ENCODE results near the gene ITCH.
"Not testable (repeated sequence)": the region's sequence is repeated elsewhere in the genome, so short reads cannot be mapped to it uniquely, and the experiment has no call there.

The ITCH gene

DNA sequence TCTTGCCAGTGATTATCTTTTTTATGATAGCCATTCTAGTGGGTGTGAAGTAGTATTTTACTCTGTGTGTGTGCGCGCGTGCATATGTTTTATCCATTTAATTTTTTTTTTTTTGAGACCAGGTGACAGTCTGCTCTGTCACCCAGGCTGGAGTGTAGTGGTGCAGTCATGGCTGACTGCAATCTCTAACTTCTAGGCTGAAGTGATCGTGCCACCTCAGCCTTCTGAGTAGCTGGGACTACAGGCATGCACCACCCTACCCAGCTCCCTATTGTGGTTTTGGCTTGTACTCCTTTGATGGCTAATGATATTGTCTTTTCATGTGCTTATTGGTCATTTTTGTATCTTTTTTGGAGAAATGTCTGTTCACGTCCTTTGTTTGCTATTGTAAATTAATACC is 33.3 kb downstream of the ITCH start:
- no peaks in the 10 kb centered on the region for H3K27me3 ChIP-seq
- peaks cover 98% of the 10 kb centered on the region for H4K20me1 ChIP-seq
- no peak overlapping the region for H3K4me3 ChIP-seq
- peaks cover 83% of the 10 kb centered on the region for H3K36me3 ChIP-seq
- 0 out of 2 replicates have a peak, but pooled peaks cover 13% of the 10 kb centered on the region for H3K4me1 ChIP-seq
- no peak overlapping the region for H3K27ac ChIP-seq
- H3K4me2 ChIP-seq, result no peak overlapping the region
- TF ChIP-seq Cebpa-rat (IDR thresholded peaks at IDR 0.05), result no peak
- H3K9ac ChIP-seq, result no peak overlapping the region
- H3K9me3 ChIP-seq, result no peaks in the 10 kb centered on the region

DNA sequence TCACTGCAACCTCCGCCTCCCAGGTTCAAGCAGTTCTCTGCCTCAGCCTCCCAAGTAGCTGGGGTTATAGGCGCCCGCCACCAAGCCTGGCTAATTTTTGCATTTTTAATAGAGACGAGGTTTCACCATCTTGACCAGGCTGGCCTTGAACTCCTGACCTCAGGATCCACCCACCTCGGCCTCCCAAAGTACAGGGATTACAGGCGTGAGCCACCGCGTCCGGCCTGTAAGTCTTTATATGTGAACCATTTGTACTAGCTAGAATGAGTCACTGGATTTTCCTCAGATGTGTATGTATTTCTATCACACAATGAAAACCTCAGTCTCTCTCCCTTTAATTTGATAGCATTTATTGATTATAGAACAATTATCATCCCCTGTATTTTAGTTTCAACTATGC is 34.0 kb downstream of the ITCH start:
- H4K20me1 ChIP-seq, result peaks cover 98% of the 10 kb centered on the region
- no peaks in the 10 kb centered on the region for H3K27me3 ChIP-seq
- no peak overlapping the region for H3K9ac ChIP-seq
- H3K27ac ChIP-seq, result no peak overlapping the region
- H3K9me3 ChIP-seq, result no peaks in the 10 kb centered on the region
- no peak overlapping the region for H3K4me2 ChIP-seq
- no peak overlapping the region for H3K4me3 ChIP-seq
- H3K36me3 ChIP-seq, result peaks cover 90% of the 10 kb centered on the region
- 0 out of 2 replicates have a peak, but pooled peaks cover 13% of the 10 kb centered on the region for H3K4me1 ChIP-seq
- TF ChIP-seq Cebpa-rat (IDR thresholded peaks at IDR 0.05), result no peak

DNA sequence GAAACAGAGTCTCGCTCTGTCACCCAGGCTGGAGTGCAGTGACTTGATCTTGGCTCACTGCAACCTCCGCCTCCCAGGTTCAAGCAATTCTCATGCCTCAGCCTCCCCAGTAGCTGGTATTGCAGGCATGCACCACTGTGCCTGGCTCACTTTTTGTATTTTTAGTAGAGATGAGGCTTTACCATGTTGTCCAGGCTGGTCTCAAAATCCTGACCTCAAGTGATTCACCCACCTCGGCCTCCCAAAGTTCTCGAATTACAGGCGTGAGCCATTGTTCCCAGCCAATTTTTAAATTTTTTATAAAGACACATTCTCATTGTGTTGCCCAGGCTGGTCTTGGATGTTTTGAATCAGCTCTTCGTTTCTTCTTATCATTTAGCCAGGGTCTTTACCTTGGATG is 37.7 kb downstream of the ITCH start:
- H3K4me2 ChIP-seq, H3K27me3 ChIP-seq: not testable (repeated sequence)

DNA sequence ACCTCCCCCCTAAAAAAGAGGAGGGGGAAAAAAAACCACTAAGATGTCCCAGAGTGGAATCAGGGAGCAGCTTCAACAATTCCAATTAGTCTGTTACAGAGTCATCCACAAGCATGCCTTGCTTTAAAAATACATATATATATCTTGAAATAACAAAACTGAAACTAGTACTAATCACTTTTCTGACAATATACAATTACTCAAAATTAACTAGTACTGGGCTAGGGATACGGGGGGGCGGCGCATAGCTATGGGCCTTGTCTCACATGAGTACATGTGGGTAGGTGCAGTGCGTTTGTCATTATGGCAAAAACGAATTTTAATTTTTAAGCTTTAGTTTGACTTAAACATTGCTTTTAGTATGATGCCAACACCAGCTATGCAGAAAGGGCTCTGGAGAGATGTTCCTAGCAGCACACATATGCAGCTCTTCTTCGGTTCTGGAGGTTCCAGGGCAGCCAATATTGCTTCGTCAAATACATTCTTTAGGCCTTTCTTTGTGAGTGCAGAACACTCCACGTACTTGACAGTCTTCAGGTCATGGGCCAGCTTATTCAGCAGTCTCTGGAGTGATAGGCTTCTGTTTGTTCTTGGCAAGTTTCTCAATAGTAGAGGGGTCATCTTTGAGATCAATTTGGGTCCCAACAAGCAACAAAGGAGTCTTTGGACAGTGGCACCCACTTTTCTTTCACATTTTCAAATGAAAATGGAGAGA is 38.8 kb downstream of the ITCH start:
- Histone ChIP-seq H3K4me1 (peaks cover 47% of the 10 kb centered on the region), H3K4me2 (no peak overlapping the region)

More for the DNA sequence above, 37.7 kb downstream of the ITCH start:
- Histone ChIP-seq H3K4me1 (peaks cover 43% of the 10 kb centered on the region), H4K20me1 (peaks cover 98% of the 10 kb centered on the region), H3K36me3 (peaks cover 67% of the 10 kb centered on the region)
- not testable (repeated sequence) for H3K9me3 ChIP-seq, H3K9ac ChIP-seq, H3K27ac ChIP-seq, H3K4me3 ChIP-seq

DNA sequence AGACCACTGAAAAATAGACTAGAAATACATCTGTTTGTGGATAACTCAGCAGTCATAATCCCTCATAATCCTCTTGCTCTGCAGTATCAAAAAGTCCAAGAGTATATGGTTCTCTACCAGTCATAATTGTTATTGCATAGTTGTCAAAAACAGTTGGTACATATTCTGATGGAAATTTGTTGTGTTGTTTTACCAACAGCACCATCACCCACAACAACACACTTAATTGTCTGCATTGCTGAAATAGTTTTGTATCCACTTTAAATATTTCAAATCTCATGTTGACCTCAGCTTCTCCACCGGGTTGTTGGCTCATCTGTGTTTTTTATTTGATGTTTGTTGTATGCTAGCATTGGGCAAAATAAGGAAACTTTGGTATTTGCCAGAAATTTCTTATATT is 39.4 kb downstream of the ITCH start:
- no peak for TF ChIP-seq Cebpa-rat (IDR thresholded peaks at IDR 0.05)
- no peak overlapping the region for H3K4me2 ChIP-seq
- H3K4me1 ChIP-seq, result peaks cover 47% of the 10 kb centered on the region
- peaks cover 62% of the 10 kb centered on the region for H3K36me3 ChIP-seq
- peaks cover 100% of the 10 kb centered on the region for H4K20me1 ChIP-seq
- no peak overlapping the region for H3K9ac ChIP-seq
- no peaks in the 10 kb centered on the region for H3K27me3 ChIP-seq
- no peaks in the 10 kb centered on the region for H3K9me3 ChIP-seq
- H3K27ac ChIP-seq, result no peak overlapping the region
- H3K4me3 ChIP-seq, result no peak overlapping the region

More for the DNA sequence above, 38.8 kb downstream of the ITCH start:
- H3K9ac ChIP-seq, result no peak overlapping the region
- no peaks in the 10 kb centered on the region for H3K9me3 ChIP-seq
- peaks cover 61% of the 10 kb centered on the region for H3K36me3 ChIP-seq
- no peaks in the 10 kb centered on the region for H3K27me3 ChIP-seq
- H4K20me1 ChIP-seq, result peaks cover 98% of the 10 kb centered on the region
- H3K4me3 ChIP-seq, result no peak overlapping the region
- no peak overlapping the region for H3K27ac ChIP-seq
- TF ChIP-seq Cebpa-rat (IDR thresholded peaks at IDR 0.05), result no peak

DNA sequence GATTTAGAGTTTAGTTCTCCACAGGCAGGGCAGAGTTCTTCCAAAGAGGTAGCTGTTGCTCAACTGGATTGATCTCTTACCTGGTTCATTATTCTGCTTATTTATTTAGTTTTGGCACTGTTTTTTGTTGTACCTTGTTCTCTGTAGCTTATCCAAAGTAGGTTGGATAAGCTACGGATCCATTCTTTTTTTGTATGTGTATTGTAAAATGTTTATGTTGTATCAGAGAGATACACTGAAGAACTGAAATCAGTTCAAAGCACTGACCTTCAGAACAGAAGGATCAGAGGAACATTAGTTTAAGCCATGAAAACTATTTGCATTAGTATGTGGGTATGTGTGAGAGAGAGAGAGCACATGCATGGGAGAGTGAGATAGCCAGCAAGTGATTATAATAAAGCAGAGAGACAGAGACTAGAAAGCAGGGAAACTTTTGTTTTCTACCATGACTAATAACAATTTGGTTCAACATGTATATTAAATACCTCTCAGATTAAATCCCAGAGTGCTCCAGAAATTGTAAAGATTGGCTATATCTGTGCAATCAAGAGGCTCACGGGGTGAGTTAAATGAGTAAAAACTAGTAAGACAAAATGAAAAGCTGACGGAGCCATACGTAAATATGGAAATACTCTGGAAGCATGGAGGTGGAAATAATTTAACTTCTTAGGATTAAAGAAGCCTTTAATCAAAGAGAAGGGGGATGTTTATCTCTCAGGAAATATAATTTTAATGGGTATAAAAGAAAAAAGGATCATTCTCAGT is 40.2 kb downstream of the ITCH start:
- H3K36me3 ChIP-seq, result peaks cover 65% of the 10 kb centered on the region
- H3K4me1 ChIP-seq, result peaks cover 47% of the 10 kb centered on the region
- H3K9ac ChIP-seq, result no peak overlapping the region
- no peaks in the 10 kb centered on the region for H3K27me3 ChIP-seq
- H3K4me2 ChIP-seq, result peak overlapping the region; percentile 79
- no peak for TF ChIP-seq Cebpa-rat (IDR thresholded peaks at IDR 0.05)
- H3K9me3 ChIP-seq, result no peaks in the 10 kb centered on the region
- no peak overlapping the region for H3K4me3 ChIP-seq
- H4K20me1 ChIP-seq, result peaks cover 100% of the 10 kb centered on the region
- H3K27ac ChIP-seq, result 0 out of 2 replicates have a peak overlapping the region, but pooled peaks have one; percentile 3

DNA sequence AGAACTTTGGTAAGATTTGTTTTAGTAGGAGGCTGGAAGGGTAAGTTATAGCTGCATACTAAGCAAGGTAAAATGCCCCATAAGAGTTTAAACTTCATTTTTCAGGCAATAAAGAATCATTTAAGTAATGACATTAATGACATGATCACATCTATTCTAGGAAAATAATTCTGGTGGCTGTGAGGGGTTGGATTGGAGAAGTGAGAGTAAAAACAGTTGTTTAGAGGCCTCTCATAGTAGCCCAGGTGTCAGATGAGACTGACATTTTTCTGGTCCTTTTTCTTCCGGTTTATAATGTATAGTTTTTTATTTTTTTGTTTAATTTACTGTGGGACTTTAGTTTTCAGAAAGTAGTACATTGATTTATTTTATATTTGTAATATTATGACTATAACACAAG is 40.8 kb downstream of the ITCH start:
- no peak overlapping the region for H3K4me3 ChIP-seq
- H3K27me3 ChIP-seq, result no peaks in the 10 kb centered on the region
- peak overlapping the region; percentile 79 for H3K4me2 ChIP-seq
- TF ChIP-seq Cebpa-rat (IDR thresholded peaks at IDR 0.05), result no peak
- no peak overlapping the region; the same call in 1 of the 2 replicates for H3K27ac ChIP-seq
- peaks cover 98% of the 10 kb centered on the region for H4K20me1 ChIP-seq
- H3K36me3 ChIP-seq, result peaks cover 65% of the 10 kb centered on the region
- no peak overlapping the region for H3K9ac ChIP-seq
- peaks cover 46% of the 10 kb centered on the region for H3K4me1 ChIP-seq
- no peaks in the 10 kb centered on the region for H3K9me3 ChIP-seq

DNA sequence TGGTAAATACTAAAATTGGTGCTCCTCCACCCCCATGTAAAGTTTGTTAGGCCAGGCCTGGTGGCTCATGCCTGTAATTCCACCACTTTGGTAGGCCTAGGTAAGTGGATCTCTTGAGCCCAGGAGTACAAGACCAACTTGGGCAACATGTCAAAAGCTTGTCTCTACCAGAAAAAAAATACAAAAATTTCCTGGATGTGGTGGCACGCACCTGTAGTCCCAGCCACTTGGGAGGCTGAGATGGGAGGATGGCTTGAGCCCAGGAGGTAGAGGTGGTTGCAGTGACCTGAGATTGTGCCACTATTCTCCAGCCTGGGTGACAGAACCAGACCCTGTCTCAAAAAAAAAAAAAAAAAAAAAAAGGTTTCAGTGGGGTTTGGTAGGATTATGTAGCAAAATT is 41.7 kb downstream of the ITCH start:
- Histone ChIP-seq H3K27ac (peak overlapping the region; percentile 45), H3K36me3 (peaks cover 65% of the 10 kb centered on the region), H3K4me1 (peaks cover 37% of the 10 kb centered on the region), H3K27me3 (no peaks in the 10 kb centered on the region), H3K4me2 (peak overlapping the region; percentile 79), H3K9ac (peak overlapping the region; percentile 2; the same call in 1 of the 2 replicates), H3K4me3 (no peak overlapping the region), H4K20me1 (peaks cover 92% of the 10 kb centered on the region), H3K9me3 (no peaks in the 10 kb centered on the region)
- TF ChIP-seq Cebpa-rat (IDR thresholded peaks at IDR 0.05), result no peak

DNA sequence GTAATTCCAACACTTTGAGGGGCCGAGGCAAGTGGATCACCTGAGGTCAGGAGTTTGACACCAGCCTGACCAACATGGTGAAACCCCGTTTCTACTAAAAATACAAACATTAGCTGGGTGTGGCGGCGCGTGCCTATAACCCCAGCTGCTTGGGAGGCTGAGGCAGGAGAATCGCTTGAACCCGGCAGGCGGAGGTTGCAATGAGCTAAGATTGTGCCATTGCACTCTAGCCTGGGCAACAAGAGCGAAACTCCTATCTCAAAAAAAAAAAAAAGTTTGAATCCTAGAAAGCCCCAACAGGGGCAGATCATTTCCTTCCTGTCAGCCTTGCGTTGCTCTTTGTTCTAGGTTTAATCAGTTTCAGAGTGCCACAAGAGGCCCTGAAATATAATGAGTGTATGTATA is 42.2 kb downstream of the ITCH start:
- peaks cover 65% of the 10 kb centered on the region for H3K36me3 ChIP-seq
- peak overlapping the region; percentile 45 for H3K27ac ChIP-seq
- H3K4me1 ChIP-seq, result peaks cover 34% of the 10 kb centered on the region
- H3K4me3 ChIP-seq, H3K9me3 ChIP-seq, H3K27me3 ChIP-seq: not testable (repeated sequence)
- peaks cover 92% of the 10 kb centered on the region for H4K20me1 ChIP-seq
- peak overlapping the region; percentile 79 for H3K4me2 ChIP-seq
- peak overlapping the region; percentile 2; the same call in 1 of the 2 replicates for H3K9ac ChIP-seq

DNA sequence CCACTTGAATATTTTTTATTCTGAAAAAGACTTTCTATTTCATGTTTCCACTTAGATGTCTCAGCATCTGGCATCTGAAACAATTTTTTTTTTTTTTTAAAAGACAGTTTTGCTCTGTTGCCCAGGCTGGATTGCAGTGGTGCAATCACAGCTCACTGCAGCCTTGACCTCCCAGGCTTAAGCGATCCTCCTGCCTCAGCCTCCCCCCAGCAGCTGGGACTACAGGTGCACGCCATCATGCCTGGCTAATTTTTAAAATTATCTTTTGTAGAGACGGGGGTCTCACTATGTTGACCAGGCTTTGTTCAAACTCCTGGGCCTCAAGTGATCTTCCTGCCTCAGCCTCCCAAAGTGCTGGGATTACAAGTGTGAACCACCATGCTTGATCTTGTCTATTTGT is 42.9 kb downstream of the ITCH start:
- not testable (repeated sequence) for H3K27me3 ChIP-seq, H3K9me3 ChIP-seq, H3K4me3 ChIP-seq
- H3K9ac ChIP-seq, result peak overlapping the region; percentile 2; the same call in 1 of the 2 replicates
- peaks cover 66% of the 10 kb centered on the region for H3K36me3 ChIP-seq
- peaks cover 34% of the 10 kb centered on the region for H3K4me1 ChIP-seq
- peak overlapping the region; percentile 45; the same call in 1 of the 2 replicates for H3K27ac ChIP-seq
- H4K20me1 ChIP-seq, result peaks cover 92% of the 10 kb centered on the region
- H3K4me2 ChIP-seq, result peak overlapping the region; percentile 79

Measured in BLaER1 (cell line).